ENCODE measurements around the gene TRPC4AP.

DNA sequence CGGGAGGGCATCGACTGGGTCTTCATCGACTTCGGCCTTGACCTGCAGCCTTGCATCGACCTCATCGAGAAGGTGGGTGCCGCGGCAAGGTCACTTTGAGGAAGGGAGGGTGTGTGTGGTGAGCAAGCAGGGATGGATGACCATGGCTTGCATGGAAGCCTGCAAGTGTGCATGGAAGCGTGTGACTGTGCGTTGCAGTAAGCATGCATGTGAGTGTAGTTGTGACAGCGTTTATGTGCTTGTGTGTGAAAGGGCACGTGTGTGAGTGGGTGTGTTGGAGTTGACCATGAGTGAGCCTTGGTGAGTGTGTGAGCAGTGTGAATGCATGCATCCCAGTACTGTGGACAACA lies 104.4 kb downstream of the TRPC4AP start:
- TF ChIP-seq, protein P1, sequence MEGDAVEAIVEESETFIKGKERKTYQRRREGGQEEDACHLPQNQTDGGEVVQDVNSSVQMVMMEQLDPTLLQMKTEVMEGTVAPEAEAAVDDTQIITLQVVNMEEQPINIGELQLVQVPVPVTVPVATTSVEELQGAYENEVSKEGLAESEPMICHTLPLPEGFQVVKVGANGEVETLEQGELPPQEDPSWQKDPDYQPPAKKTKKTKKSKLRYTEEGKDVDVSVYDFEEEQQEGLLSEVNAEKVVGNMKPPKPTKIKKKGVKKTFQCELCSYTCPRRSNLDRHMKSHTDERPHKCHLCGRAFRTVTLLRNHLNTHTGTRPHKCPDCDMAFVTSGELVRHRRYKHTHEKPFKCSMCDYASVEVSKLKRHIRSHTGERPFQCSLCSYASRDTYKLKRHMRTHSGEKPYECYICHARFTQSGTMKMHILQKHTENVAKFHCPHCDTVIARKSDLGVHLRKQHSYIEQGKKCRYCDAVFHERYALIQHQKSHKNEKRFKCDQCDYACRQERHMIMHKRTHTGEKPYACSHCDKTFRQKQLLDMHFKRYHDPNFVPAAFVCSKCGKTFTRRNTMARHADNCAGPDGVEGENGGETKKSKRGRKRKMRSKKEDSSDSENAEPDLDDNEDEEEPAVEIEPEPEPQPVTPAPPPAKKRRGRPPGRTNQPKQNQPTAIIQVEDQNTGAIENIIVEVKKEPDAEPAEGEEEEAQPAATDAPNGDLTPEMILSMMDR (IDR thresholded peaks at IDR 0.05): no peak
- TF ChIP-seq EP300 (IDR thresholded peaks at IDR 0.05): no peak
